GM15510 (cell line): ENCODE results near the gene KIF16B.

Experiments used
- POLR2A ChIP-seq: IDR thresholded peaks from 3 replicates; pipeline ENCODE4 v1.6.1; 2011; ENCODE audit warnings: borderline replicate concordance; ENCODE audit not compliant: insufficient read length; ENCODE audit errors: extremely low read depth

Gene KIF16B

DNA sequence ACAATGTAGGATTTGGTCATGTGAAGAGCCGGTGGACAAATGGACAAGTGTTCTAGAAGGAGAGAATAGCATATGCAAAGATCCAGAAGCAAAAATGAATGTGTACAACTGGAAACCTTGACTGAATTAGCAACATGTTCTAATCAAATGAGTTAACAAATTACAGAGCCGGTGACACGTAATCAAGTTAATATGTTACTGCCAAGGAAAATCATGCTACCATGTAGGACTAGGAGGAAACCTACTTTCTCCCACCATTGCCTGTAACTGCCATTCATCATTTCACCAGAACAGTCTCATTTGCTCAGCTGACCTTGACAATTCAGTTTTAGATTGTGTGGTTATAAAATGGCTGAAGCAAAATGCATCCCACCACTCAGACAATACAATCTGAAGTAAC lies 179.4 kb downstream of the KIF16B start:
- TF ChIP-seq POLR2A, result no peak

- TF ChIP-seq POLR2A, result no peak
Measured at GRCh38 chr20:16393297-16393696, 180.0 kb downstream of the KIF16B start.

- no peak for TF ChIP-seq POLR2A
Measured at GRCh38 chr20:16392346-16392745, 180.9 kb downstream of the KIF16B start.

DNA sequence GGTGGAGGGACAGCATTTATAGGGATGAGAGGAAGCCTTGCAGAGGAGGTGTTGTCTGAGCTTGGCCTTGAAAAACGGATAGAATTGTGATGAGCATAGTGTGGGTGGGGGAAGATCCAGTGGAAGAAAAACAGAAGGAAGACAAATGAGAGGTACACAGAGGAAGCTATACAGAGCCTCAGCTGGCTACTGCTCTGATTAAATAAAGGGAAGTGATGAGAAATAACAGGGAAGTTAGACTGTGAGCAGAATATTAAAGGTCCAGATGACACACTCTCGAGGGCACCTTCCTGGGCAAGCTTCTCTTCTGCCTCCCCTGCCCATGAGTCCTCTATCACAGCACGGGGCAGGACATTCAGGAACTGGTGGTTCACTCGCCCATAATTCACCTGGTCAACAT lies 182.3 kb downstream of the KIF16B start:
- TF ChIP-seq POLR2A, result no peak

- TF ChIP-seq POLR2A, result no peak
Measured at GRCh38 chr20:16388731-16389130, 184.5 kb downstream of the KIF16B start.

GRCh38 chr20:16387666-16388065 lies 185.6 kb downstream of the KIF16B start:
- TF ChIP-seq POLR2A, result no peak

- TF ChIP-seq POLR2A, result no peak
Measured at GRCh38 chr20:16385891-16386290, 187.4 kb downstream of the KIF16B start.

GRCh38 chr20:16385462-16385861 lies 187.8 kb downstream of the KIF16B start:
- TF ChIP-seq POLR2A, result no peak

- no peak for TF ChIP-seq POLR2A
Measured at GRCh38 chr20:16381444-16381843, 191.8 kb downstream of the KIF16B start.

GRCh38 chr20:16378712-16379370 lies 194.4 kb downstream of the KIF16B start:
- TF ChIP-seq POLR2A, result no peak

DNA sequence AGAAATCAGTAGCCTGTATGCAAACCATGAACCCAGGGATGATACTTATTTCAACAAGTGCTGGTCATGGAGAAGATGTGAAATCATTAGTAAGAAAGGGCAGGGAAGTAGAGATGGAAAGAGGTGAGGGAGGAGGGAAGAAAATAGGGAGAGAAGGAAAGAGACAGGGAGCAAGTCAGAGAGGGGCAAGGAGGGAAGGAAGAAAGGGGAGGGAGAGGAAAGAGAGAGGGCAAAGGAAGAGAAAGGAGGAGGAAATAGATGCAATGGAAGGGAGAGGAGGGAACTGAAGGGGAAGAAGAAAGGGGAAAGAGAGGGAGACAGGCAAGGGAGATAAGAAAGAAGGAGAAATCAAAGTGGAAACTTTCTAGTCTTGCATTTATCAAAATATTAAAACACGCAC lies 195.1 kb downstream of the KIF16B start:
- TF ChIP-seq POLR2A, result no peak

DNA sequence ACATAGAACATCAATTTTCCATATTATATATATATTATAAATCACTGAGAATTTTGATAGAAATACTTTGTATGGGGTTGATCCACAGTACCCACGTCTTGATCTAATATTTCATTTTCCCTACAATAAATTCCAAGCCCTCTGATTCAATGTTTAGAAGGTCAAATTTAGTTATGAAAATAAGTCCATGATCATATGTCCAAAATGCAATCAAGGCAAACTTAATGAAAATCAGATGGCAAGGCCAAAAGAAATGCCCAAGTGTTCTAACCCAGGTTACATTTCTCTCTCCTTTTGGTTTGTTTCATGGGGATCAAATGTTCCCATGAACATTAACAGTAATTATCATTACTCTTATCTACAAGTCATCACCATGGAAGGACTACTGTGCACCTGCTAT lies 203.8 kb downstream of the KIF16B start:
- no peak for TF ChIP-seq POLR2A

- no peak for TF ChIP-seq POLR2A
Measured at GRCh38 chr20:16368645-16369292, 204.5 kb downstream of the KIF16B start.

DNA sequence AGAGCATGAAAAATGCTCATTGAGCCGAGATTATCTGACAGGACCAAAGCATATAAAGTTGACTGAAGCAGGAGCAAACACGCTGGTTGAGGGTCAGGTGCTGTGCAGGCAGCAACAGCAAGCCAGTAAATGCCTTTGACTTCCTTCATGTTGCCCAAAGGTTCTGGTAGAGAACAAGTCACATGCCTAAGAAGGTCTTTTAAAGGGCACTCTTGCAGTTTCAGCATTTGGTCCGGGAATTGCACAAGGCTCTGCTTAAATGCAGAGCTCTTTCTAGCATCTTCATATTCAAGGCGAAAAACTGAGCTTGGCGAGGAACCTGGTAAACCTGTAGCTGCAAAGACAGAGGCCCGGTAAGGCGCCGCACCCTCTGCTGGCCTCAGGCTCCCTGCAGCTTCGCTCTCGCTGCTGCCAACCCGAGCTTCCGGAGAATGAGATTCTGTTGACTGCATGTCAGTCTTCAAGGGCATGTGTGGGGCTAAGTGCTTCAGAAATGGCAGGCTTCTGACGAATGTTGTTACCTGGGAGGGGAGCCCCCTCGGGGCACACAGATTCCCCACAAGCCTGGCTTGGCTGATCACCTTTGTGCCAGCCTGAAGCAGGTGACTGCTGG lies 205.2 kb downstream of the KIF16B start:
- TF ChIP-seq POLR2A, result no peak

DNA sequence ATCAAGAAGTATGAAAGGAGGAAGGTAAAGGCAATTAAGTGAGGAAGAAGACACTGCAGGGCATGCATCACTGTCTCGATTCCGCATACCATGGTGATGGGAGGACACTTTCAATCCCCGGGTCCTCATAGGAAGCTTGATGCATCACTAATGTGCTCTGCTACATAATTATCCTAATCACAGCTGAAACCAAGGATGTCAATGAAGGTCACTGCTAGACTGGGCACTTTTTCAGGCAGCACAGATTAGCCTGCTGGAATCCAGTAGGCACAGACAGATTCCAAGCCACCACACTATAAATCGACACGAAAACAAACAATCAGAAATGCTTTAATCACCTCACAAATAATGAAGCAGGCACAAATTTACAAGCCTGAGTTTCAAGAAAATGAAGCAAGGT lies 206.7 kb downstream of the KIF16B start:
- no peak for TF ChIP-seq POLR2A

- TF ChIP-seq POLR2A, result no peak
Measured at GRCh38 chr20:16364320-16364687, 208.9 kb downstream of the KIF16B start.
